ENCODE measurements around the gene BICD2.

BICD2 gene

DNA sequence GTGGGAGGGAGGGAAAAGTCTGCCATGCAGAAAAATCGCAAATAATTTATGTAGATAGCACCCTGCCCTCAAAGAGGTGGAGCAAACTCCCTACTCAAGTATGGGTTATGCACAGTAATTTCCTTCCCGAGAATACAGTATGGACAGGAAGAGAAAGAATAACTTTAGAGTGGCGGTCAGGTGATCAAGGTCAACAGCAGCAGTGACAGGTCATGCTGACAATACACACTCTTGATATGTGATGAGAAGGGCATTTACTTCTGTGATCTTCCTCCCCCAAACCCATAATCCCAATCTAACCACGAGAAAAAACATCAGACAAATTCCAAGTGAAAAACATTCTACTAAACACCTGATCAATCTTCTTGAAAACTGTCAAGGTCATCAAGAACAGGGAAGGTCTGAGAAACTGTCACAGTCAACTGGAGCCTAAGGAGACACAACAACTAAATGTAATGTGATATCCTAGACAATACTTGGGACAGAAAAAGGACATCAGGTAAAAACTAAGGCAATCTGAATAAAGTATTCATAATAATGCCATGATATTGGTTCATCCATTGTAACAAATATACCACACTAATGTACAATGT is 11.7 kb downstream of the BICD2 start:
- TF ChIP-seq CTCF (IDR thresholded peaks at IDR 0.05): no peak
- H3K9me3 Mint-ChIP-seq: peaks cover 48% of the 10 kb centered on the region
- H3K27me3 Mint-ChIP-seq (ENCODE audit: low read depth, poor library complexity): peaks cover 2% of the 10 kb centered on the region
- no peak overlapping the region for H3K4me3 Mint-ChIP-seq
- DNase-seq: no peak
- no peak overlapping the region for H3K27ac Mint-ChIP-seq
- peaks cover 31% of the 10 kb centered on the region for H3K4me1 Mint-ChIP-seq
- H3K36me3 Mint-ChIP-seq (ENCODE audit: low read depth): peaks cover 52% of the 10 kb centered on the region

DNA sequence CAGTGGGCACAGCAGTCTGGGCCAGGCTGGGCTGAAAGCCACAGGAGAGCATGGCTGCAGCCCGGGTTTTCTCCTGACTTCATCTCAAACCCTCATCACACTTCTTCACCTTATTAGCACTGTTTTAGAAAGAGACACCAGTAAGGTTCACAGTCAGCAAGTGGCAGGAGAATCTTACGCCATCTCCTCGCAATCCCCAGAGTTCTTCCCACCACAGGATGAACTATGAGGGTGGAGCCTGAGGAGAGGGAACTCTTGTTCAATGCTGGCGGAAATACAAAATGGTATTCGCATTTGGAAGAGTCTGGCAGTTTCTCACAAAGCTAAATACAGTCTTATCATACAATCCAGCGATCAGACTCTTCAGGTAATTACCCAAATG is 14.7 kb downstream of the BICD2 start:
- Mint-ChIP-seq H3K4me1 (peaks cover 60% of the 10 kb centered on the region), H3K9me3 (peaks cover 38% of the 10 kb centered on the region), H3K4me3 (no peak overlapping the region), H3K27ac (no peak overlapping the region), H3K27me3 (ENCODE audit: low read depth, poor library complexity) (peaks cover 2% of the 10 kb centered on the region), H3K36me3 (ENCODE audit: low read depth) (peaks cover 41% of the 10 kb centered on the region)
- no peak for TF ChIP-seq CTCF (IDR thresholded peaks at IDR 0.05)
- DNase-seq: no peak

GRCh38 chr9:92749071-92749933 is 15.3 kb downstream of the BICD2 start:
- DNase-seq: no peak
- no peak overlapping the region for H3K4me3 Mint-ChIP-seq
- H3K27me3 Mint-ChIP-seq (ENCODE audit: low read depth, poor library complexity): peaks cover 2% of the 10 kb centered on the region
- H3K36me3 Mint-ChIP-seq (ENCODE audit: low read depth): peaks cover 34% of the 10 kb centered on the region
- no peak for TF ChIP-seq CTCF (IDR thresholded peaks at IDR 0.05)
- H3K27ac Mint-ChIP-seq: no peak overlapping the region
- peaks cover 63% of the 10 kb centered on the region for H3K4me1 Mint-ChIP-seq
- peaks cover 31% of the 10 kb centered on the region for H3K9me3 Mint-ChIP-seq

- no peak for DNase-seq
- Mint-ChIP-seq H3K4me3 (no peak overlapping the region), H3K4me1 (peaks cover 71% of the 10 kb centered on the region), H3K9me3 (peaks cover 24% of the 10 kb centered on the region), H3K27ac (peak overlapping the region; percentile 73), H3K27me3 (ENCODE audit: low read depth, poor library complexity) (peaks cover 2% of the 10 kb centered on the region), H3K36me3 (ENCODE audit: low read depth) (peaks cover 26% of the 10 kb centered on the region)
- TF ChIP-seq CTCF (IDR thresholded peaks at IDR 0.05): no peak
Measured at GRCh38 chr9:92748233-92748497, 16.5 kb downstream of the BICD2 start.

GRCh38 chr9:92747459-92748232 is 17.0 kb downstream of the BICD2 start:
- DNase-seq: no peak
- Mint-ChIP-seq H3K9me3 (peaks cover 18% of the 10 kb centered on the region), H3K27me3 (ENCODE audit: low read depth, poor library complexity) (peaks cover 2% of the 10 kb centered on the region), H3K4me1 (peaks cover 67% of the 10 kb centered on the region), H3K4me3 (no peak overlapping the region), H3K27ac (no peak overlapping the region), H3K36me3 (ENCODE audit: low read depth) (peaks cover 21% of the 10 kb centered on the region)
- no peak for TF ChIP-seq CTCF (IDR thresholded peaks at IDR 0.05)

Measured in nephron progenitor cell (in vitro differentiated cells).